H1 (cell line): ENCODE results near the gene GNA12. TPM values are rescaled to one million over a fixed set of nuclear protein-coding genes. Genes with fewer than 3 reads are reported as not detected.

Experiments used
- CTCF ChIA-PET: fragments of 300-600 bp; sonication (Branson Sonifier 250); formaldehyde crosslinking; loops from one replicate; lab custom pipeline; 2021; ENCODE audit not compliant: partially characterized antibody; lab: Charles Lee
- POLR2A ChIA-PET: fragments of 300-600 bp; sonication (Branson Sonifier 250); formaldehyde crosslinking; loops from one replicate; lab custom pipeline; 2021; ENCODE audit warnings: inconsistent platforms; ENCODE audit not compliant: partially characterized antibody; lab: Charles Lee
- DNase-seq, 2 experiments: peaks; one replicate each; pipeline versions ENCODE4 v3.0.0 to v3.0.0-alpha.2; 2010 to 2022; ENCODE audit warnings: low spot score in 2 of 2, low read depth in 1 of 2, mixed read lengths in 1 of 2
- FAIRE-seq: peaks from 2 replicates; lab custom pipeline; 2011; peaks lifted over from hg19 to GRCh38; lab: Jason Lieb, UNC
- H2AFZ ChIP-seq: 2 replicates; pipeline ENCODE4 v1.8.1; 2012; ENCODE audit warnings: low read length, inconsistent platforms
- H2AK5ac ChIP-seq: 2 replicates; pipeline ENCODE4 v1.6.1; 2013; ENCODE audit warnings: low read depth, low read length
- H2BK120ac ChIP-seq: replicated peaks from 2 replicates; pipeline ENCODE3; 2013; ENCODE audit warnings: low read depth, low read length, inconsistent platforms
- H2BK12ac ChIP-seq: 2 replicates; pipeline ENCODE4 v1.6.1; 2013; ENCODE audit warnings: low read depth, low read length
- H2BK15ac ChIP-seq: 2 replicates; pipeline ENCODE4 v1.6.1; 2013; ENCODE audit warnings: low read length
- H2BK20ac ChIP-seq: 2 replicates; pipeline ENCODE4 v1.6.1; 2013; ENCODE audit warnings: low read length
- H2BK5ac ChIP-seq: 2 replicates; pipeline ENCODE4 v1.6.1; 2013; ENCODE audit warnings: low read depth, low read length
- H3K14ac ChIP-seq: 2 replicates; pipeline ENCODE4 v1.6.1; 2013; ENCODE audit warnings: inconsistent platforms; ENCODE audit not compliant: insufficient read length
- H3K18ac ChIP-seq: 2 replicates; pipeline ENCODE4 v1.6.1; 2013; ENCODE audit warnings: low read length; ENCODE audit errors: extremely low read depth
- H3K23ac ChIP-seq: 2 replicates; pipeline ENCODE4 v1.6.1; 2013; ENCODE audit warnings: inconsistent platforms; ENCODE audit not compliant: insufficient read length
- H3K23me2 ChIP-seq: 2 replicates; pipeline ENCODE4 v1.6.1; 2013; ENCODE audit warnings: low read depth, low read length
- H3K27ac ChIP-seq: 2 replicates; pipeline ENCODE4 v1.6.1; 2011; ENCODE audit warnings: low read depth, low read length, inconsistent platforms
- H3K27me3 ChIP-seq, 4 experiments: replicated peaks in 1 of 4; 1 replicate in 1 of 4; 2 replicates in 3 of 4; pipeline versions ENCODE4 v1.6.1 to v1.8.1; 2011 to 2013; ENCODE audit warnings: low read length in 3 of 4, mild to moderate bottlenecking in 3 of 4, inconsistent platforms in 2 of 4, mixed read lengths in 2 of 4, moderate library complexity in 1 of 4; ENCODE audit not compliant: control insufficient read depth in 3 of 4, insufficient read depth in 3 of 4; ENCODE audit errors: extremely low read depth in 1 of 4
- H3K36me3 ChIP-seq, 4 experiments: 2 replicates each; pipeline versions ENCODE4 v1.6.1 to v1.8.1; 2011 to 2013; ENCODE audit warnings: mild to moderate bottlenecking in 4 of 4, low read length in 3 of 4, moderate library complexity in 2 of 4, control low read depth in 1 of 4, inconsistent platforms in 1 of 4; ENCODE audit not compliant: insufficient read depth in 4 of 4, control insufficient read depth in 2 of 4
- H3K4ac ChIP-seq: replicated peaks from 2 replicates; pipeline ENCODE3; 2013; ENCODE audit warnings: low read length, low read depth, mixed read lengths, inconsistent platforms; ENCODE audit not compliant: insufficient read length
- H3K4me1 ChIP-seq, 4 experiments: replicated peaks in 1 of 4; 1 replicate in 1 of 4; 2 replicates in 3 of 4; pipeline versions ENCODE4 v1.6.1 to v1.8.1; 2011 to 2013; ENCODE audit warnings: low read length in 3 of 4, inconsistent platforms in 2 of 4, mixed read lengths in 1 of 4; ENCODE audit not compliant: insufficient read depth in 4 of 4, control insufficient read depth in 3 of 4
- H3K4me2 ChIP-seq, 2 experiments: 2 replicates each; pipeline versions ENCODE4 v1.6.1 to v1.8.1; 2011 to 2013; ENCODE audit warnings: low read depth in 2 of 2, low read length in 2 of 2, control low read depth in 1 of 2, inconsistent platforms in 1 of 2, mild to moderate bottlenecking in 1 of 2; ENCODE audit not compliant: insufficient read depth in 1 of 2
- H3K4me3 ChIP-seq, 4 experiments: fragments of 200-600, 300-600 bp in 1 of 4; sonication (generic), shearing (Covaris generic), sonication (Bioruptor Twin) in 1 of 4; 2 replicates each; pipeline versions ENCODE4 v1.5.1 to v1.8.1; 2011 to 2016; ENCODE audit warnings: low read length in 4 of 4, low read depth in 3 of 4, control low read depth in 2 of 4, inconsistent platforms in 2 of 4, mild to moderate bottlenecking in 2 of 4, mixed read lengths in 1 of 4, moderate library complexity in 1 of 4; ENCODE audit not compliant: insufficient read depth in 2 of 4; ENCODE audit errors: extremely low read depth in 1 of 4
- H3K56ac ChIP-seq: replicated peaks from 2 replicates; pipeline ENCODE3; 2013; ENCODE audit warnings: low read depth, mild to moderate bottlenecking, mixed read lengths, low read length, inconsistent platforms; ENCODE audit not compliant: insufficient read length
- H3K79me1 ChIP-seq: 2 replicates; pipeline ENCODE4 v1.6.1; 2013; ENCODE audit warnings: low read depth, low read length, control low read depth
- H3K79me2 ChIP-seq, 2 experiments: 2 replicates each; pipeline versions ENCODE4 v1.6.1 to v1.8.1; 2012 to 2013; ENCODE audit warnings: low read length in 2 of 2, mild to moderate bottlenecking in 2 of 2, inconsistent platforms in 1 of 2; ENCODE audit not compliant: insufficient read depth in 2 of 2, control insufficient read depth in 1 of 2
- H3K9ac ChIP-seq, 4 experiments: replicated peaks in 1 of 4; 1 replicate in 1 of 4; 2 replicates in 3 of 4; pipeline versions ENCODE4 v1.6.1 to v1.8.1; 2011 to 2013; ENCODE audit warnings: low read depth in 3 of 4, low read length in 3 of 4, control low read depth in 2 of 4, mild to moderate bottlenecking in 2 of 4, moderate library complexity in 2 of 4, inconsistent platforms in 1 of 4; ENCODE audit errors: extremely low read depth in 1 of 4
- H3K9me3 ChIP-seq, 2 experiments: 2 replicates each; pipeline versions ENCODE4 v1.6.1 to v1.8.1; 2012 to 2013; ENCODE audit warnings: mild to moderate bottlenecking in 2 of 2, moderate library complexity in 2 of 2, control low read depth in 1 of 2, inconsistent platforms in 1 of 2, low read depth in 1 of 2, low read length in 1 of 2, mixed read lengths in 1 of 2; ENCODE audit not compliant: insufficient read depth in 2 of 2
- H4K20me1 ChIP-seq, 2 experiments: replicated peaks in 1 of 2; 2 replicates each; pipeline versions ENCODE3 to v1.8.1; 2011 to 2013; ENCODE audit warnings: inconsistent platforms in 2 of 2, low read length in 2 of 2, mild to moderate bottlenecking in 1 of 2; ENCODE audit not compliant: insufficient read depth in 2 of 2, control insufficient read depth in 1 of 2
- H4K5ac ChIP-seq: 2 replicates; pipeline ENCODE4 v1.6.1; 2013; ENCODE audit warnings: low read length, low read depth, mixed read lengths, inconsistent platforms; ENCODE audit not compliant: insufficient read length
- H4K8ac ChIP-seq: 2 replicates; pipeline ENCODE4 v1.8.0; 2013; ENCODE audit warnings: mild to moderate bottlenecking, moderate library complexity, low read length, inconsistent platforms; ENCODE audit not compliant: insufficient read depth; ENCODE audit errors: extremely low read depth
- H4K91ac ChIP-seq: replicated peaks from 2 replicates; pipeline ENCODE3; 2013; ENCODE audit warnings: low read length, mixed read lengths, inconsistent platforms; ENCODE audit not compliant: insufficient read length
- ATF3 ChIP-seq: IDR thresholded peaks from 2 replicates; pipeline ENCODE4 v1.6.1; 2011; ENCODE audit warnings: low read depth, mild to moderate bottlenecking, low read length; ENCODE audit not compliant: insufficient read depth
- E2F6 ChIP-seq: IDR thresholded peaks from 2 replicates; pipeline ENCODE4 v1.6.1; 2012; ENCODE audit warnings: inconsistent platforms
- KDM4A ChIP-seq: IDR thresholded peaks from one replicate; pipeline ENCODE4 v1.7.1; 2012; ENCODE audit warnings: low read depth, mild to moderate bottlenecking, moderate library complexity, low read length, inconsistent platforms; ENCODE audit not compliant: severe bottlenecking
- KDM5A ChIP-seq: fragments of 200-600 bp; IDR thresholded peaks from 2 replicates; pipeline ENCODE4 v1.7.1; 2012; ENCODE audit warnings: mild to moderate bottlenecking, low read length, inconsistent platforms, mixed read lengths
- POLR2AphosphoS5 ChIP-seq: IDR thresholded peaks from 2 replicates; pipeline ENCODE4 v1.6.1; 2011; ENCODE audit warnings: low read depth, low read length
- POU5F1 ChIP-seq: IDR thresholded peaks from 2 replicates; pipeline ENCODE4 v1.6.1; 2011; ENCODE audit warnings: low read depth, mild to moderate bottlenecking, low read length, moderate library complexity
- SIX5 ChIP-seq: IDR thresholded peaks from 2 replicates; pipeline ENCODE4 v1.6.1; 2011; ENCODE audit warnings: mild to moderate bottlenecking, low read depth, low read length
- TBP ChIP-seq: IDR thresholded peaks from 2 replicates; pipeline ENCODE4 v1.6.1; 2011; ENCODE audit warnings: low read depth, low read length, improper control_type of control experiment
- WGBS, 2 experiments: shearing (Covaris generic) in 1 of 2; methylation state at CpG; one replicate each; pipeline versions ENCODE4 v1.1.6 to v1.1.7; 2013 to 2015; ENCODE audit warnings: low lambda C conversion rate in 2 of 2, mixed read lengths in 2 of 2, inconsistent platforms in 1 of 2, low coverage in 1 of 2, missing lambda C conversion rate in 1 of 2; ENCODE audit not compliant: insufficient replicate concordance in 2 of 2, insufficient coverage in 1 of 2, insufficient read length in 1 of 2; ENCODE audit errors: extremely low coverage in 1 of 2, missing lambda C conversion rate in 1 of 2; 5-methylcytosine and 5-hydroxymethylcytosine counted together
- polyA plus RNA-seq, 7 experiments: library from polyadenylated mRNA; depleted of rRNA in 3 of 7; stranded (reverse) in 5 of 7; unstranded in 2 of 7; fragments of >200 nt in 5 of 7; fragments of 200-250 nt in 2 of 7; gene quantifications; 1 replicate in 5 of 7; 2 replicates in 1 of 7; 4 replicates in 1 of 7; pipeline versions ENCODE4 v1.2.1 to v1.2.3, GENCODE V29; 2011 to 2013; ENCODE audit warnings: missing spikeins in 2 of 7, mixed read lengths in 2 of 7
- total RNA-seq: library from RNA; stranded (reverse); fragmentation: NEBNext Ultra II Directional; extraction: Animal tissue kit (Norgen Biotek cat#: 25700); gene quantifications from 2 replicates; pipeline ENCODE4 v1.2.1, GENCODE V29; 2021
- TF ChIP-seq, protein P1 (sequence below), 3 experiments: IDR thresholded peaks; 1 replicate in 2 of 3; 2 replicates in 1 of 3; pipeline versions ENCODE4 v1.5.1 to v1.6.1; 2011; ENCODE audit warnings: low read length in 3 of 3, mild to moderate bottlenecking in 3 of 3, inconsistent platforms in 2 of 3, low read depth in 1 of 3, moderate library complexity in 1 of 3; ENCODE audit not compliant: insufficient read depth in 1 of 3; ENCODE audit errors: control extremely low read depth in 1 of 3

Gene GNA12
- total and polyA plus RNA-seq, 2 of the 8 experiments (the other 6 are each of a cell fraction or from before 2014, with no cell fraction given) = 96.5 to 109 TPM

DNA sequence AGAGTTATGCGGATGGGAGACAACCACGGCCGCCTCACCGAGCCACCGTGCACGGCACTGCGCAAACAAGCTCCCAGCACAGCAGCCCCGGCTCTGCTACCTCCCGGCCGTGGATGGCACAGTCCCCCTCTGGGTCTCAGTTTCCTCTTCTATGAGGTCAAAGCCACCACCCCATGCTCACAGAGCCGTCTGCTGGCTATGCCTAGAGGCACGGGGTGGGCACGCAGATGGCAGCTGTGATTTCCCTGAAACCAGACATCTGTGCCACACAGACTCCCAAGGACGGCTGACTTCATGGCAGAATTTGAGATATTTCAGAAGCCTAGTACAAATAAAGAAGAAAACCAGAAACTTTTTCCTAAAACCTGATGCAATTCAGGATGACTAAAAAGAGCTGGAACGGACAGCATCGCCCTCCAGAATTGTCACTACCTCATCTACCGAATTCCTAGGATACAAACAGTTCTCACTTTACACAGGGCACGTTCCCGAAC is 82.9 kb downstream of the GNA12 start:
- Histone ChIP-seq H3K4me1 (peaks cover 0 to 11% (median 4%) of the 10 kb centered on the region in 4 experiments; a peak in 5 of 7 replicates), H4K8ac (no peak overlapping the region), H3K4ac (no peak overlapping the region), H2BK5ac (no peak overlapping the region), H2BK120ac (no peak overlapping the region), H3K79me2 (peaks cover 0 to 55% of the 10 kb centered on the region in 2 experiments; a peak in 2 of 4 replicates), H3K27ac (no peak overlapping the region), H3K9me3 (no peaks in the 10 kb centered on the region), H2AFZ (no peak overlapping the region), H2BK20ac (no peak overlapping the region), H3K23ac (no peak overlapping the region), H3K36me3 (0 out of 8 replicates have a peak, but pooled peaks cover 0 to 2% (median 0%) of the 10 kb centered on the region in 4 experiments), H2BK15ac (no peak overlapping the region), H3K9ac (no peak overlapping the region), H3K23me2 (no peaks in the 10 kb centered on the region), H4K91ac (no peak overlapping the region), H3K56ac (no peak overlapping the region), H4K20me1 (peaks cover 0 to 6% of the 10 kb centered on the region in 2 experiments), H3K79me1 (peaks cover 7% of the 10 kb centered on the region; the same call in 1 of the 2 replicates), H3K18ac (no peak overlapping the region), H2AK5ac (no peak overlapping the region), H2BK12ac (no peak overlapping the region), H3K4me2 (no peak overlapping the region; a peak in 1 of 4 replicates), H4K5ac (no peak overlapping the region), H3K27me3 (no peaks in the 10 kb centered on the region), H3K14ac (no peak overlapping the region), H3K4me3 (no peak overlapping the region)
- ChIA-PET CTCF (interaction anchor here (0.5 to 3.1 kb wide), 26 partner anchors 9 to 993 kb away, joined by 3 to 18 read pairs (median 4); no protein-coding TSS in a partner anchor), POLR2A (interaction anchor here (1.3 kb wide), 1 partner anchor 9 kb away, joined by 6 read pairs; no protein-coding TSS in a partner anchor)
- DNase-seq = no peak
- no peak for FAIRE-seq
- 92% methylated on average over 12 of the region's 19 CpGs; no CpG with 5 or more reads in 1 of the 2 experiments for WGBS, 2 experiments
- TF ChIP-seq, protein P1, sequence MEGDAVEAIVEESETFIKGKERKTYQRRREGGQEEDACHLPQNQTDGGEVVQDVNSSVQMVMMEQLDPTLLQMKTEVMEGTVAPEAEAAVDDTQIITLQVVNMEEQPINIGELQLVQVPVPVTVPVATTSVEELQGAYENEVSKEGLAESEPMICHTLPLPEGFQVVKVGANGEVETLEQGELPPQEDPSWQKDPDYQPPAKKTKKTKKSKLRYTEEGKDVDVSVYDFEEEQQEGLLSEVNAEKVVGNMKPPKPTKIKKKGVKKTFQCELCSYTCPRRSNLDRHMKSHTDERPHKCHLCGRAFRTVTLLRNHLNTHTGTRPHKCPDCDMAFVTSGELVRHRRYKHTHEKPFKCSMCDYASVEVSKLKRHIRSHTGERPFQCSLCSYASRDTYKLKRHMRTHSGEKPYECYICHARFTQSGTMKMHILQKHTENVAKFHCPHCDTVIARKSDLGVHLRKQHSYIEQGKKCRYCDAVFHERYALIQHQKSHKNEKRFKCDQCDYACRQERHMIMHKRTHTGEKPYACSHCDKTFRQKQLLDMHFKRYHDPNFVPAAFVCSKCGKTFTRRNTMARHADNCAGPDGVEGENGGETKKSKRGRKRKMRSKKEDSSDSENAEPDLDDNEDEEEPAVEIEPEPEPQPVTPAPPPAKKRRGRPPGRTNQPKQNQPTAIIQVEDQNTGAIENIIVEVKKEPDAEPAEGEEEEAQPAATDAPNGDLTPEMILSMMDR (IDR thresholded peaks at IDR 0.05; ENCODE audit: control extremely low read depth in 1 of 3, insufficient read depth in 1 of 3, low read depth in 1 of 3, low read length in 3 of 3) = no peak
- TF ChIP-seq KDM4A = no peak
- no peak for TF ChIP-seq POU5F1
- TF ChIP-seq TBP = no peak
- TF ChIP-seq KDM5A = no peak
- TF ChIP-seq POLR2AphosphoS5 = no peak
- TF ChIP-seq SIX5 = no peak
- TF ChIP-seq E2F6 = no peak
- TF ChIP-seq ATF3 = no peak
